ENCODE data around the gene STPG4.

- TF ChIP-seq CTCF (conservative IDR thresholded peaks at IDR 0.05) (no peak), EZH2 (IDR thresholded peaks at IDR 0.05; ENCODE audit: low read depth) (no peak)
These were observed 38.5 kb upstream of the STPG4 start for GRCh38 chr2:47193607-47194006.
